HepG2 (cell line): ENCODE measurements around the gene LRRN4CL. TPM values are rescaled to one million over a fixed set of nuclear protein-coding genes. Genes with fewer than 3 reads are reported as not detected.

Source experiments
- MAZ ChIP-seq, 2 experiments: sonication (generic) in 1 of 2; formaldehyde crosslinking in 1 of 2; IDR thresholded peaks; 2 replicates each; pipeline versions ENCODE4 v1.5.0 to v1.6.1; 2012 to 2020; ENCODE audit warnings: low read depth in 2 of 2, mild to moderate bottlenecking in 2 of 2, borderline replicate concordance in 1 of 2, improper control_type of control experiment in 1 of 2, low read length in 1 of 2, missing genetic modification reagents in 1 of 2, moderate library complexity in 1 of 2
- SNAI1 ChIP-seq: sonication (generic); formaldehyde crosslinking; IDR thresholded peaks from 2 replicates; pipeline ENCODE4 v1.5.0; 2020; ENCODE audit warnings: mild to moderate bottlenecking, missing genetic modification reagents, borderline replicate concordance
- SPEN ChIP-seq: sonication (generic); formaldehyde crosslinking; IDR thresholded peaks from 2 replicates; pipeline ENCODE4 v1.5.1; 2020; ENCODE audit warnings: low read depth, mild to moderate bottlenecking, missing genetic modification reagents
- STAG1 ChIP-seq: sonication (generic); formaldehyde crosslinking; IDR thresholded peaks from 2 replicates; pipeline ENCODE4 v1.4.0; 2020; ENCODE audit warnings: missing genetic modification reagents
- TBL1XR1 ChIP-seq: fragments of 150-350 bp; IDR thresholded peaks from 2 replicates; pipeline ENCODE4 v1.6.1; 2014; ENCODE audit warnings: borderline replicate concordance, low read length; ENCODE audit not compliant: partially characterized antibody
- TOPORS ChIP-seq: sonication (generic); formaldehyde crosslinking; IDR thresholded peaks from 2 replicates; pipeline ENCODE4 v1.8.0; 2023; ENCODE audit warnings: mild to moderate bottlenecking, missing genetic modification reagents
- U2AF1 ChIP-seq: fragments of 200-400 bp; formaldehyde crosslinking; optimal IDR thresholded peaks from 2 replicates; pipeline ENCODE3; 2017; ENCODE audit warnings: mild to moderate bottlenecking, low read depth, low read length
- ZBTB46 ChIP-seq: sonication (generic); formaldehyde crosslinking; IDR thresholded peaks from 2 replicates; pipeline ENCODE4 v1.4.0; 2020; ENCODE audit warnings: mild to moderate bottlenecking, missing genetic modification reagents, borderline replicate concordance
- ZBTB49 ChIP-seq: sonication (generic); formaldehyde crosslinking; IDR thresholded peaks from 2 replicates; pipeline ENCODE4 v1.4.0; 2020; ENCODE audit warnings: missing genetic modification reagents, borderline replicate concordance
- ZNF160 ChIP-seq: sonication (generic); formaldehyde crosslinking; IDR thresholded peaks from 2 replicates; pipeline ENCODE4 v1.8.0; 2022; ENCODE audit warnings: mild to moderate bottlenecking, inconsistent platforms, missing genetic modification reagents
- ZNF251 ChIP-seq: sonication (generic); formaldehyde crosslinking; IDR thresholded peaks from 2 replicates; pipeline ENCODE4 v1.9.0; 2021; ENCODE audit warnings: mild to moderate bottlenecking, missing genetic modification reagents
- ZNF577 ChIP-seq: sonication (generic); formaldehyde crosslinking; IDR thresholded peaks from 2 replicates; pipeline ENCODE4 v1.4.0; 2020; ENCODE audit warnings: mild to moderate bottlenecking, low read depth, missing genetic modification reagents, borderline replicate concordance
- polyA plus RNA-seq, 8 experiments: library from polyadenylated mRNA; depleted of rRNA in 3 of 8; stranded (reverse) in 7 of 8; unstranded in 1 of 8; fragments of >200 nt; fragmentation: Illumina TruSeq in 4 of 8; extraction: Trizol in 4 of 8; gene quantifications; 2 replicates each; pipeline versions ENCODE4 v1.2.1 to v1.2.3, GENCODE V29; 2011 to 2016; ENCODE audit warnings: low read depth in 4 of 8, missing spikeins in 1 of 8, mixed read lengths in 1 of 8; ENCODE audit not compliant: insufficient read depth in 1 of 8
- total RNA-seq, 5 experiments: library from RNA; depleted of rRNA; stranded (reverse); fragments of >200 nt; fragmentation: Illumina TruSeq; extraction: Trizol; gene quantifications; 2 replicates each; pipeline ENCODE4 v1.2.3, GENCODE V29; 2016; ENCODE audit warnings: low read depth in 1 of 5
- TF ChIP-seq, protein P1 (sequence below): sonication (generic); formaldehyde crosslinking; IDR thresholded peaks from 2 replicates; pipeline ENCODE4 v1.4.0; 2020; ENCODE audit warnings: missing genetic modification reagents, mild to moderate bottlenecking, borderline replicate concordance
- TF ChIP-seq, protein P2 (sequence below): sonication (generic); formaldehyde crosslinking; IDR thresholded peaks from 2 replicates; pipeline ENCODE4 v1.4.0; 2020; ENCODE audit warnings: missing genetic modification reagents
- TF ChIP-seq, protein P3 (sequence below): sonication (generic); formaldehyde crosslinking; conservative IDR thresholded peaks from 2 replicates; pipeline ENCODE4 v1.5.0; 2020; ENCODE audit warnings: missing genetic modification reagents

The LRRN4CL gene
- total and polyA plus RNA-seq, 2 of the 13 experiments (the other 11 are each of a cell fraction or from before 2014, with no cell fraction given) = 0.11 TPM; not detected in 1

- TF ChIP-seq, protein P1, sequence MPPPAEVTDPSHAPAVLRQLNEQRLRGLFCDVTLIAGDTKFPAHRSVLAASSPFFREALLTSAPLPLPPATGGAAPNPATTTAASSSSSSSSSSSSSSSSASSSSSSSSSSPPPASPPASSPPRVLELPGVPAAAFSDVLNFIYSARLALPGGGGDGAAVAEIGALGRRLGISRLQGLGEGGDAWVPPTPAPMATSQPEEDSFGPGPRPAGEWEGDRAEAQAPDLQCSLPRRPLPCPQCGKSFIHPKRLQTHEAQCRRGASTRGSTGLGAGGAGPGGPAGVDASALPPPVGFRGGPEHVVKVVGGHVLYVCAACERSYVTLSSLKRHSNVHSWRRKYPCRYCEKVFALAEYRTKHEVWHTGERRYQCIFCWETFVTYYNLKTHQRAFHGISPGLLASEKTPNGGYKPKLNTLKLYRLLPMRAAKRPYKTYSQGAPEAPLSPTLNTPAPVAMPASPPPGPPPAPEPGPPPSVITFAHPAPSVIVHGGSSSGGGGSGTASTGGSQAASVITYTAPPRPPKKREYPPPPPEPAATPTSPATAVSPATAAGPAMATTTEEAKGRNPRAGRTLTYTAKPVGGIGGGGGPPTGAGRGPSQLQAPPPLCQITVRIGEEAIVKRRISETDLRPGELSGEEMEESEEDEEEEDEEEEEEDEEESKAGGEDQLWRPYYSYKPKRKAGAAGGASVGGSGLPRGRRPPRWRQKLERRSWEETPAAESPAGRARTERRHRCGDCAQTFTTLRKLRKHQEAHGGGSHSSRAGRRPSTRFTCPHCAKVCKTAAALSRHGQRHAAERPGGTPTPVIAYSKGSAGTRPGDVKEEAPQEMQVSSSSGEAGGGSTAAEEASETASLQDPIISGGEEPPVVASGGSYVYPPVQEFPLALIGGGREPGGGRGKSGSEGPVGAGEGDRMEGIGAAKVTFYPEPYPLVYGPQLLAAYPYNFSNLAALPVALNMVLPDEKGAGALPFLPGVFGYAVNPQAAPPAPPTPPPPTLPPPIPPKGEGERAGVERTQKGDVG (CRISPR knock-in tag) = 0 out of 2 replicates have a peak, but pooled peaks have one; percentile 24
- peak; percentile 92 for TF ChIP-seq SPEN (CRISPR knock-in tag)
- no peak for TF ChIP-seq TBL1XR1
- no peak for TF ChIP-seq ZBTB46 (CRISPR knock-in tag)
- no peak for TF ChIP-seq ZNF251 (CRISPR knock-in tag)
- no peak for TF ChIP-seq ZBTB49 (CRISPR knock-in tag)
- TF ChIP-seq, protein P2, sequence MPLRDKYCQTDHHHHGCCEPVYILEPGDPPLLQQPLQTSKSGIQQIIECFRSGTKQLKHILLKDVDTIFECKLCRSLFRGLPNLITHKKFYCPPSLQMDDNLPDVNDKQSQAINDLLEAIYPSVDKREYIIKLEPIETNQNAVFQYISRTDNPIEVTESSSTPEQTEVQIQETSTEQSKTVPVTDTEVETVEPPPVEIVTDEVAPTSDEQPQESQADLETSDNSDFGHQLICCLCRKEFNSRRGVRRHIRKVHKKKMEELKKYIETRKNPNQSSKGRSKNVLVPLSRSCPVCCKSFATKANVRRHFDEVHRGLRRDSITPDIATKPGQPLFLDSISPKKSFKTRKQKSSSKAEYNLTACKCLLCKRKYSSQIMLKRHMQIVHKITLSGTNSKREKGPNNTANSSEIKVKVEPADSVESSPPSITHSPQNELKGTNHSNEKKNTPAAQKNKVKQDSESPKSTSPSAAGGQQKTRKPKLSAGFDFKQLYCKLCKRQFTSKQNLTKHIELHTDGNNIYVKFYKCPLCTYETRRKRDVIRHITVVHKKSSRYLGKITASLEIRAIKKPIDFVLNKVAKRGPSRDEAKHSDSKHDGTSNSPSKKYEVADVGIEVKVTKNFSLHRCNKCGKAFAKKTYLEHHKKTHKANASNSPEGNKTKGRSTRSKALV (CRISPR knock-in tag) = no peak
- TF ChIP-seq U2AF1 = peak; percentile 93
- TF ChIP-seq MAZ (IDR thresholded peaks at IDR 0.05; ENCODE audit: borderline replicate concordance, low read depth, low read length) = no peak
- TF ChIP-seq MAZ (CRISPR knock-in tag; IDR thresholded peaks at IDR 0.05; ENCODE audit: low read depth) = peak; percentile 59; the same call in 1 of the 2 replicates
- no peak; the same call in 1 of the 2 replicates for TF ChIP-seq ZNF160
- 0 out of 2 replicates have a peak, but pooled peaks have one; percentile 4 for TF ChIP-seq STAG1 (CRISPR knock-in tag)
- TF ChIP-seq, protein P3, sequence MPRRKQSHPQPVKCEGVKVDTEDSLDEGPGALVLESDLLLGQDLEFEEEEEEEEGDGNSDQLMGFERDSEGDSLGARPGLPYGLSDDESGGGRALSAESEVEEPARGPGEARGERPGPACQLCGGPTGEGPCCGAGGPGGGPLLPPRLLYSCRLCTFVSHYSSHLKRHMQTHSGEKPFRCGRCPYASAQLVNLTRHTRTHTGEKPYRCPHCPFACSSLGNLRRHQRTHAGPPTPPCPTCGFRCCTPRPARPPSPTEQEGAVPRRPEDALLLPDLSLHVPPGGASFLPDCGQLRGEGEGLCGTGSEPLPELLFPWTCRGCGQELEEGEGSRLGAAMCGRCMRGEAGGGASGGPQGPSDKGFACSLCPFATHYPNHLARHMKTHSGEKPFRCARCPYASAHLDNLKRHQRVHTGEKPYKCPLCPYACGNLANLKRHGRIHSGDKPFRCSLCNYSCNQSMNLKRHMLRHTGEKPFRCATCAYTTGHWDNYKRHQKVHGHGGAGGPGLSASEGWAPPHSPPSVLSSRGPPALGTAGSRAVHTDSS = no peak
- 0 out of 2 replicates have a peak, but pooled peaks have one; percentile 6 for TF ChIP-seq SNAI1 (CRISPR knock-in tag)
- TF ChIP-seq TOPORS (CRISPR knock-in tag) = no peak
- no peak for TF ChIP-seq ZNF577 (CRISPR knock-in tag)
Measured at GRCh38 chr11:62671608-62672389, 17.5 kb downstream of the LRRN4CL start, which contains the start of the genes LBHD1 and UQCC3 (continued).
